ENCODE results near the gene PTPRN2. TPM values are rescaled to one million over a fixed set of nuclear protein-coding genes. Genes with fewer than 3 reads are reported as not detected.
"Not testable (repeated sequence)": the region's sequence is repeated elsewhere in the genome, so short reads cannot be mapped to it uniquely, and the experiment has no call there.

The PTPRN2 gene
- total RNA-seq, 1 donor: 0.09 TPM

DNA sequence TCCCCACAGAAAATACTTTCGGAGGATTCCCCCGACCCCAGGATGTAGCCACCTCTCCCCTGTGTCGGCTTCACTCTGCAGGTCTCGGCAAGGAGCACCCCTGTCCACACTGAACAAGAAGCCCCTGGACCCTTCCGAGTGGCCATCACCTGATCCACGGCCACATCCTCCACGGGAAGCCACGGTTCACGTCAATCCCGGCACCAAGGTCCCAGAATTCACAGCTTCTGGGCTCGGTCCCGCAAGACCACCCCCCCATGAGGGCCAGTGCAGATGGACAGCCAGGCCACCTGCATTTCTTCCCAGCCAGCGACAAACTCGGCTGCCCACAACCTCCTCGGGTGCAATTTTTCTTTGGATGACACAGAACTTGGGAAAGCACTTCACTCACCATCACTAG is 199.6 kb downstream of the PTPRN2 start:
- TF ChIP-seq CTCF (IDR thresholded peaks at IDR 0.05; ENCODE audit: insufficient read depth, low read length): no peak
- DNase-seq (ENCODE audit: low read depth): no peak
- no peak overlapping the region for H3K4me3 ChIP-seq (ENCODE audit: low read depth, low read length)

DNA sequence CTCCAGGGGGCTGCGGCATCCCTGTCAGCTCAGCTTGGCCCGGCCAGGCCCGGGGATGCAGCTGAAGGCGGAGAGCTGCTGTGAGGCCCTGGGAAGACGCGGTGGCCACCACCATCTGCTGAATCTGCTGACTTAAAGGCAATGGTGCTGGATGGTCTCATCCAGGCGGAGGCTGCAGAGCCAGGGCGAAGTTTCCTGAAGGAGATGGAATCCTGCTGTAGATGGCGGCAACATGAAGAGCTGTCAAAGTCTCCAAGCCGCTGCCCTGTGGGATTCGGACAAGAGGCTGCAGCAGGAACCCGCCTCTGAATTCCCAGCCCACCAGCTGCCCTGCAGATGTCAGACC is 200.1 kb downstream of the PTPRN2 start:
- DNase-seq (ENCODE audit: low read depth): no peak
- TF ChIP-seq CTCF (IDR thresholded peaks at IDR 0.05; ENCODE audit: insufficient read depth, low read length): no peak
- no peak overlapping the region for H3K4me3 ChIP-seq (ENCODE audit: low read depth, low read length)

- DNase-seq (ENCODE audit: low read depth): no peak
- TF ChIP-seq CTCF (IDR thresholded peaks at IDR 0.05; ENCODE audit: insufficient read depth, low read length): no peak
Measured at GRCh38 chr7:158386866-158387545, 200.6 kb downstream of the PTPRN2 start.

GRCh38 chr7:158386355-158386618 is 201.3 kb downstream of the PTPRN2 start:
- no peak overlapping the region for H3K4me3 ChIP-seq (ENCODE audit: low read depth, low read length)
- no peak for TF ChIP-seq CTCF (IDR thresholded peaks at IDR 0.05; ENCODE audit: insufficient read depth, low read length)
- no peak for DNase-seq (ENCODE audit: low read depth)

More at GRCh38 chr7:158386866-158387545, 200.6 kb downstream of the PTPRN2 start:
- H3K4me3 ChIP-seq (ENCODE audit: low read depth, low read length): no peak overlapping the region

DNA sequence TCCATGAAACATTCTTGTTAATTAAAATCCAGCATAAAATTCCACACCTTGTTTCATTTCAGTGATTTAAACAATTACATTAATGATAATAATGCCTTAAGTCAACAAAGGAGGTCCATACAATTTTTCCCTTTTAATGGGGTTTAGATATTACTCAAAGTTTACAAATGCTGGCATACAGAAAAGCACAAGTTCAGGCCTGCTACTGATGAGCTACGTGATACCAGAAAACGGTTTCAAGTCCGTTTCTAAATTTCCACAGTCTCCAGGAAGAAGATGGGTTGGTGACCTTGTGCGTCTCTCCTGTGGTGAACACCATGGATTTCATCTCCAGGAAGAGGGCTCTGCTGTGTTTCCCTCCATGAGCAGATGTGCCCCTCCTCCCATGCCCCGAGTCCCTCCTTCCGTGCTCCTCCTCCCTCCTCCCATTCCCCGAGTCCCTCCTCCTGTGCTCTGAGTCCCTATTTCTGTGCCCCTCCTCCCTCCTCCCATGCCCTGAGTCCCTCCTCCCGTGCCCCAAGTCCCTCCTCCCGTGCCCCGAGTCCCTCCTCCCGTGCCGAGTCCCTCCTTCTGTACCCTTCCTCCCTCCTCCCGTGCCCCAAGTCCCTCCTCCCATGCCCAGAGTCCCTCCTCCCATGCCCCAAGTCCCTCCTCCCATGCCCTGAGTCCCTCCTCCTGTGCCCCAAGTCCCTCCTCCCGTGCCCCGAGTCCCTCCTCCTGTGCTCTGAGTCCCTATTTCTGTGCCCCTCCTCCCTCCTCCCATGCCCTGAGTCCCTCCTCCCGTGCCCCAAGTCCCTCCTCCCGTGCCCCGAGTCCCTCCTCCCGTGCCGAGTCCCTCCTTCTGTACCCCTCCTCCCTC is 201.9 kb downstream of the PTPRN2 start:
- not testable (repeated sequence) for H3K4me3 ChIP-seq (ENCODE audit: low read depth, low read length); DNase-seq (ENCODE audit: low read depth)

DNA sequence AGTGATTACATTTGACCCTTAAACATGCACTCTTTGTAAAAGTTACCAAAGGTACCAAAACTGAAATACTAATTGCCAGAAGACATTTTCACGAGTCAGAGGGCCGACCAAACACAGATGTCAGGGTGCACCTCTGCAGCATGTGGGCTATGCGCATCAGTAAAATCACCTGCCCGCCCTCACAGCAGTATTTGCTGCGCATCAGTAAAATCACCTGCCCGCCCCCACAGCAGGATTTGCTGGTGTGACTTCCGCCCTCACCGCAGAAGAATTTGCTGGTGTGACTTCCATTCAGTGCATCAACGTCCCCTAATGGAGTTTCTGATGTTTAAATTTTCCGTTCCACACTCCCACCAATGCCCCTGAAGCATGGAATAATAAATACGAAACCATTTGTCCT is 202.9 kb downstream of the PTPRN2 start:
- no peak for DNase-seq (ENCODE audit: low read depth)
- no peak overlapping the region for H3K4me3 ChIP-seq (ENCODE audit: low read depth, low read length)
- TF ChIP-seq CTCF (IDR thresholded peaks at IDR 0.05; ENCODE audit: insufficient read depth, low read length): no peak

- no peak for DNase-seq (ENCODE audit: low read depth)
- no peak for TF ChIP-seq CTCF (IDR thresholded peaks at IDR 0.05; ENCODE audit: insufficient read depth, low read length)
- no peak overlapping the region for H3K4me3 ChIP-seq (ENCODE audit: low read depth, low read length)
Measured at GRCh38 chr7:158383665-158384064, 204.0 kb downstream of the PTPRN2 start.

Measured in fibroblast of the aortic adventitia (primary cell).